Measurements from ENCODE around the gene TMA7B.
"Not testable (repeated sequence)": the region's sequence is repeated elsewhere in the genome, so short reads cannot be mapped to it uniquely, and the experiment has no call there.

DNA sequence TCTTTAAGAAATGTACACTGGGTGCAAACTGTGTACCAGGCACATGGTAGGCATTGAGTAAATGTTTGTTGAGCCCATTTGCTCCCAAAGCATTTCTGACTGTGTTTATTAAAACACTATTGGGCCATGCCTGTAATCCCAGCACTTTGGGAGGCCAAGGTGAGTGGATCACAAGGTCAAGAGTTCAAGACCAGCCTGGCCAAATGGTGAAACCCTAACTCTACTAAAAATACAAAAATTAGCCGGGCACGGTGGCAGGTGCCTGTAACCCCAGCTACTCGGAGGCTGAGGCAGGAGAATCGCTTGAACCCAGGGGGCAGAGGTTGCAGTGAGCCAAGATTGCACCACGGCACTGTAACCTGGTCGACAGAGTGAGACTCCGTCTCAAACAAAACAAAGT, 32.7 kb downstream of the TMA7B start:
- not testable (repeated sequence) for TF ChIP-seq EZH2 (IDR thresholded peaks at IDR 0.05); POLR2AphosphoS5 (IDR thresholded peaks at IDR 0.05; ENCODE audit: borderline replicate concordance, low read depth, low read length); FOXP2 (optimal IDR thresholded peaks at IDR 0.05; ENCODE audit: control extremely low read depth, extremely low read length, insufficient read depth)

Measured in SK-N-MC (cell line).